Middle frontal gyrus (tissue), 1 donor: ENCODE results near the gene PGAP2.

Experiments used
- DNase-seq: peaks from one replicate; pipeline ENCODE4 v3.0.0-alpha.2; 2015; ENCODE audit warnings: low spot score; ENCODE audit errors: extremely low spot score

Gene PGAP2

DNA sequence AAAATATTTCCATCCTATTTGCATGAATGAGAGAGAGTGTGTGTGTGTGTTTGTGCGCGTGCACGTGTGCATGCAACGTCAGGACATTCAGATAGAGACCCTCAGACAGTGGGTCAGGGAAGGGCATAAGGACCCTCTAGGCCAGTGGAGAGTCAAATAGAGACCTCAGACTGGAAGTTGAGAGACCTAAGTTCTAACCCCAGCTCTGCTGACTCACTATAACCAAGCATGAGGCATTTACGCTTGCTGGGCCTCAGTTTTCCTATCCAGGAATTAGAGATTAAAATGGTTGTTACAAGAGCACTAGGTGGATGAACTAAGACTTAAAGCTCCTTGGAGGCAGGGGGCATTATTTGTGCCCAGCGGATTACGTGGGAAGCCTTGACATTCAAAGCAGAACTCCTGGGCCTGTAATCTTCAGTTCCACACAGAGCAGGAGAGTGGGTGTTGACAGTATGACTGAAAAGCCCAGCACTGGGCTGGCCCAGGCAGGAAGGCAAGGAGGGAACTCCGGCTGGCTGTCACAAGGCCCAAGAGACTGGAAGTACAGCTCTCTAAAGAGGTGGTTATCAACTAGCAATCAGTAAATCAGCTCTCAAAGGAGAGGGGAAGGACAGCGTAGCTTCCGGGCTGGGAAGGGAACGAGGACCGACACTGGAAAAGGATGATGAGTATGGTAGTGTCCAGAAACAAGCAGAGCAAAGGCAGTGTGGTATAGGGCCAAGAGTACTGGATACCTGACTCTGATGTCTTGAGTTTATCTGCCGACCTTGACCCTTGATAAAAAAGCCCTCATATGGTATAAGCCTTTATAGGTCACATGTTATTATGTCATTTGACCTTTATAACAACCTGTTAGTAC is 23.2 kb downstream of the PGAP2 start:
- DNase-seq: no peak

GRCh38 chr11:3832816-3833215 is 24.5 kb downstream of the PGAP2 start:
- DNase-seq: no peak

DNA sequence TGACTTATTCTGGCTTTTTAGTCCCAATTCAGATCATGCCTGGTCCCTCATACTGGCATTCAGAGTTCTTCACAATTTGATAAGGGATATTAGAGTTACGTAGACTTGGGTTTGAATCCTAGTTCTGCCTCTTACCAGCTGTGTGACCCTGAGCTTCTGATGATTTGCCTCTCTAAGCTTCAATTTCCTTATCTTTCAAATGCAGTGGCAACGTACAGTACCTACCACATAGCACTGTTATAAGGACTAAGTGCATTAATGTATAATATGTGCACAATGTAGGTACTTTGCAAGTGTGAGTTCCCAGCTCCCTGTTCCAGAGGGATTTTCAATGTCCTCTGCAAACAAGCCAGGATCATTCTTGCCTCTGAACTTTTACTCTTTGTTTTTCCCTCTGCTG is 25.1 kb downstream of the PGAP2 start:
- no peak for DNase-seq

DNA sequence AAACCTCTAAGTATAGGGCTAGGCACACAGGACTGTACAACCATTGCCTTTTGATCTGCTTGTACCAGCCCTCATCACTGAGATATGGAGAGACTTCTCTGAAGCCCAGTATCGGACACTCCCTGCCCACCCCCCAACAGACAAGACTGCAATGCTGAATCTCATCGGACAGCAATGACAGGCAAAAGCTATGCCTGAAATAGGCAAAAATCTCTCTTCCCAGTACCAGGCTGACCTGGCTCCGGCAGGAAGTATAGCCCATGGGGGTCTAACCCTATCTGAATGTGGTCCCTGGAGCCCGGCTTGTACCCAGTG is 25.9 kb downstream of the PGAP2 start:
- no peak for DNase-seq

DNA sequence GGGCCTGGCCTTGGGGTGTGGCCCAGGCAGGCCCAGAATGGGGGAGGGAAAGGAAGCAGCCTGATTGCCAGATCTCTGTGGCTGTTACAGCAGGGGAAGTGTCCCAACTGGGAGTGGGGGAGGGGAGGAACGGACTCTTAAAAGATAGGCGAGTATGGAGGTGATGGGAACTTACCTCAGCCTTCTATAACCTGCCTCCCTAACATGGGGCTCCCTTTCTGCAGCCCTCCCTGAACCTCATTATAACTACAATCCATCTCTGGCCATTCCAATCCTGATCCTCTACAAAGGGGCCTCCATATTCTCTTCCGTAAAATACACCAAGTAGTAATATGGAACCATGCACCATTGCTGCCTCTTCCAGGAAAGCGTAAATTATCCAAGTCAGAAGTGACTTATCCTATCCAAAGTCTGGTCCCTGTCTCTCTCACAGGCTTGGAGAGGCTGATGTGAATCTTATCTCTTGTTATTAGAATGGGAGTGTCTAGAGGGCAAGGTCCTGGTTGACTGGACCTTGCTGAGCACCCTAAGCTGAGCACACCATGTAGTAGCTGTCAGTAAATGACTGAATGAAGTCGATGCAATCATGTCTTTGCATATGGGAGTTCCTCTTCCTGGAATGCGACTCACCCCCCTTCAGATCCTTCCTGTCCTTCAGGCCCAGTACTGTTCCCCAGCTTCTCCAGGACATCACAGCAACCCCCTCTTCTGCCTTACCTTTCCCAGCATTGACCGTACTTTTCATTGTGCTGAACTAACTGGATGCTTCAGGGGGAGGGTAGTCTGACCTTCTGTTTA is 26.5 kb downstream of the PGAP2 start:
- no peak for DNase-seq

DNA sequence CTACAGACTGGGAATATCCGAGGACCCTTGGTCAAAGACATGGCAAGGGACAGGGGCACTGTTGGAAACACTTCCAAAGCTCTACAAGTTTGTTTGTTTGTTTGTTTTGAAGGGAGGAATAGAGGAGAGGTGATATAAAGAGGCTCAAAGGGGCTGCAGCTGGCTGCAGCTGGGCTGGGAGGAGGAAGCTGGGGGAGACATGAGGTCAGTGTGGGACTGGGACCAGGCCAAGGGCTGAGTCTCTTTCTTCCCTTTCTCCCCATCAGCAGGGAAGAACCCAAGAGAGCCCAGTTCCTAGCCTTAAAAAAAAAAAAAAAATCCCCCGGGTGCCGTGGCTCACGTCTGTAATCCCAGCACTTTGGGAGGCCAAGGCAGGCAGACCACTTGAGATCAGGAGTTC is 27.4 kb downstream of the PGAP2 start:
- DNase-seq: no peak

GRCh38 chr11:3836903-3837302 is 28.5 kb downstream of the PGAP2 start:
- DNase-seq: no peak

DNA sequence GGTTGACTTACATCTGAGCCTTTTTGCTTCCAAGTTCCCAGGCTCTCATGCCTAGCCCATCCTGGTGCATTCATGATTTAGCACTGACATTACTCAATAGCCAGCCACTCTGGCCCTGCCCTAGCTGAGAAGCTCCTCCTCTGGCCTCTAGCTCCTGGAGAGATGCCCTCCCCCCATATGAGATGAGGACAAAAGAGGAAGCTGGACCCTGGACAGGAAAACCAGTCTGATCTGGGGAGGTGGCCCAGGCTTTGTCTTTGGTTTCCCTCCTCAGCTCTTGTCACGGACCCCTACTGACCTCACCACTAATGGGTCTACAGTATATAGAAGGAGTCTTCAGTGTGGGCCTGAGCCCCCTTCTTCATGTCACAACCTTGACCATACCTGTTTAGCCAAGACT is 29.4 kb downstream of the PGAP2 start:
- DNase-seq: no peak

DNA sequence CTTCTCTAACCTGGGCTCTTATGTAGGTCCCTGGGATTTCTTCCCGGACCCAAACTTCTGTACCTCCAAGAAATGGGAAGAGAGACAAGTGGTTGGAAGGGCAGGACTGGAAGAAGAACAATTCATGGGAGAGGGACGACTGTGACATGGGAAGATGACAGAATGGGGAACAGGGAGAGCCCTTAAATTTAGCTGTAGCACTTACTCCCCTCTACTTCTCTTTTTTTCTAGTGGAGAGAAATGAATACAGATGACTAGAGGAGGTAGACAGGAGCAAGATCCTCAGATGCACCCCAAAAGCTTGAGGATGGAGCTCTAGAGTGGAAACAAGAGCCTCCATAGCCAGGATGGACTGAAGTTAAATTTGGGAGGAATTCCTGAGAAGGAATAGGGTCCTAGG is 30.1 kb downstream of the PGAP2 start:
- no peak for DNase-seq

GRCh38 chr11:3840004-3840869 is 31.9 kb downstream of the PGAP2 start:
- DNase-seq: no peak

- no peak for DNase-seq
Measured at GRCh38 chr11:3840870-3841425, 32.6 kb downstream of the PGAP2 start, which contains the start of gene RHOG. Gene RHOG (minus strand): TSS chr11:3840959. CDS start chr11:3828138, 12,821 bp downstream.

- peak; percentile 71 for DNase-seq
Measured at GRCh38 chr11:3841426-3842350, 33.3 kb downstream of the PGAP2 start.

- DNase-seq: no peak
Measured at GRCh38 chr11:3843326-3843725, 35.0 kb downstream of the PGAP2 start.

DNA sequence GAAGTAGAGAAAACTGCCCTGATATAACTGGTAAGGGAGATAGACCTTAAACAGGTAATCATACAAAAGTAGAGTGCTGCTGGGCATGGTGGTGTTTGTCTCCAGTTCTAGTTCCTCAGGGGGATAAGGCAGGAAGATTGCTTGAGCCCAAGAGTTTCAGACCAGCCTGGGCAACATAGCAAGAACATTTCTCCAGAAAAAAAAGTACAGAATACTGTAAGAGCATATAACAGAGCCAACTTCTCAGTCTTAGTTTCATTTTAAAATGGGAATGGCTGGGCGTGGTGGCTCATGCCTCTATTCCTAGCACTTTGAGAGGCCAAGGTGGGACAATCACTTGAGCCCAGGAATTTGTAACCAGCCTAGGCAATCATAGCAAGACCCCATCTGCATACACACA is 36.9 kb downstream of the PGAP2 start:
- DNase-seq: no peak

DNA sequence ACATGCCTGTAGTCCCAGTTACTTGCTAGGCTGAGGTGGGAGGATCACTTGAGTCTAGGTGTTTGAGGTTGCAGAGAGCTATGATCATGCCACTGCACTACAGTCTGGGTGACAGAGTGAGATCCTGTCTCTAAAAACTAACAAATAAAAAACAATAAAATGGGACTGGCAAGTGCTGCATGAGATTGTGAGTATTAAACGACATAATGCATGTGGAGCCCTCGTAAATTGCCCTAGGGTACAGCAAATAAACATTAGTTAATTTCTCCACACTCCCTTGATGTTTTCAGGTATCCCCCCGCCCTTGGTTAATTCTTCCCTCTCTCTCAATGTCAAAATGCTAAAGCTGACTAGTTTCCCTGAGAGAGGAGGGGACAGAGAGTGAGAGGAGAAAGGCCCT is 37.3 kb downstream of the PGAP2 start:
- DNase-seq: no peak

DNA sequence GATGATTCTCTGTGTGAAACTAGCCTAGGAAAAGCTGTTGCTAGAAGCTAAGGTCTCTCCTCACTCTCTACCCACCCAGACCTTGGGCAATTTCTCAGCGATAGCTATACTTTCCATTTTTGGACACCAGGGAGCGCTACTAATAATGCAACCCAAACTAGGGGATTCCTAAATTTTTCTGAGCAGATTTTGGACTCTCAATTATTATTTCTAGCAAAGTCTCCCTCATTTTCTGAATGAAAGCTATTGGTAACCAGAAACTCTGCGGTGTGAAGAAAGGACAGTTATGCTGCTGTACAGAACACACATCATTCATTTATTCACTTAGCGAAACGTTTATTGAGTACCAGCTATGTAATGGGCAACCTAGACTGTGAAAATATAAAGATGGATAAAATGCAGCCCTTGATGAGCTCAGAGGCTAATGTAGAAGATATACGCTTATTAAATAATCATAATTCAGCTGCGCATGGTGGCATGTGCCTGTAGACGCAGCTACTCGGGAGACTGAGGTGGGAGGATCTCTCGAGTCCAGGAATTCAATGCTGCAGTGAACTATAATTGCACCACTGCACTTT is 41.0 kb downstream of the PGAP2 start:
- DNase-seq: no peak

GRCh38 chr11:3853545-3853842 is 45.1 kb downstream of the PGAP2 start:
- DNase-seq: no peak

DNA sequence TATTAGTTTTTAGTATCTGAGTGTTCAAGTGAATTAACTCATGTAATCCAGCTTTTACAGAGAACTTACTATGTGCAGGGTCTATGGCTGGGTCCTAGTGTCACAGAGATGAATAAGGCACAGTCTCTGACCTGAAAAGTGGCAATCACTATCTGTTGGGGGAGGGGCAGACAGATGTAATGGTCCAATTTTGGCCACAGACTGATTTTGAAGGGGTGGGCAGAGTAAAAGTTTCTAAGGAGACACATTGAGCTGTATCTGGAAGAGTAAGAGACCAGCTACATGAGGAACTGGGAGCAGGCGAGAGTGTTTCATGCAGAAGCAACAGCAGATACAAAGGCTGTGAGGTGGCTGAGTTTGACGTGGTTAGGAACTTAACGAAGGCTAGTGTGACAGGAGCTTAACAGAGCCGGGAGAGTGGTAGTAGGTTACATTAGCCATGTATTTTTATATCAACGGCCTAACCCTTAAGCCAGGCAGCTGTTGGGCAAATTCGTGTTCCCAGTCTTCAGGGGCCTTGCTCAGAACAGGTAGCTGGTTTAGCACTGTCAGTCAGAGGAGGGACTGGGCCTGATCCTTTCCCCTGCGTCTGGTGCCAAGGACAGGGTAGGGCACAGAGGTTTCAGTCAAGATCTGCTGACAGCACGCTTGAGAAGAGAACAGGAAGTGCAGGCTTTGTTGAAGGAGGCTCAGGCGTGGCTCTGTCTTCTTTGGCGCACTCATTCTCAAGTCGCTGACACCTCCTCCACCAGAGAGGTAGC is 45.7 kb downstream of the PGAP2 start:
- no peak for DNase-seq

DNA sequence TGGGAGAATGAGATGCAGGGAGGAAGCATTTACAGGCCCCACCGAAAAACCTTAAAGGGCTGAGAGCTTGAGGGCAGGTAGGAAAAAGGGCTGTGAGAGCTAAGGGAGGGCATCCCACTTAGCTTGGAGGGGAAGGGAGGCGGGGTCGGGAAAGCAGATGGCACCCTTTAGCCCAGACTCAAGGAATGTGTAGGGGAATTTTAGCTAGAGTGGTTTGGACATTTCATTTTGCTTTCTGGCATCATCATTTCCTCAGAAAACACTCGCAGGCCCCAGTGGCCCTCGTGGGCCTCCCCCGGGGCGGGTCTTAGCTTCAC is 46.3 kb downstream of the PGAP2 start:
- DNase-seq: no peak
